ENCODE results near the gene NTSR1.

The NTSR1 gene

DNA sequence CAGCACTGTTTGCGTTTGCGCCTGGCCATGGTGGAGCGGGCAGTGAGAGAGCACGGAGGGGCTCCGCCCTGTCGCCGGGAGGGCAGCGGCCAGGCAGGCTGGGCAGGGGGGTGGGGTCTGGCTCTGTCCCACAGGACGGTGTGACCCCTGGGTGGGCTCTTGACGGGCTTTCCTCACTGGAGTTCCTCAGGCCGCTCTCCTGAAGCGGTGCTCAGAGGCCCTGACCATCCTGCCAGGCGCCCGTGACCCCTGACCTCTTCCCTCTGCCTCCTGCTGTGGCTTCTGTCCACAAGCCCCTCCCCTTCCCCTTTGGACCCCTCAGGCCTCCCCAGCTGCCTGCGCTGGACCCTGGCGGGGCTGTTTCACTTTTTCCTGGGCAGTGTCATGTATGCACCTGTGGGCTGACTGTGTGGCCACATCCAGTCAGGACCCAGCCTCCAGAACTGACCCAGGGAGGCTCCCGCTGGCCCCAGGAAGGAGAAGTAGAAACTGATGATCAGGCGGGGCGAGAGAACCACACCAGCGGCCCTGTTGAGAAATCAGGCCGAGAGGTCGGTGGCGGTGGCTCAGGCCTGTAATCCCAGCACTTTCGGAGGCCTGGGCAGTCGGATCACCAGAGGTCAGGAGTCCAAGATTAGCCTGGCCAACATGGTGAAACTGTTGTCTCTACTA is 97.2 kb downstream of the NTSR1 start:
- DNase-seq, result no peak

DNA sequence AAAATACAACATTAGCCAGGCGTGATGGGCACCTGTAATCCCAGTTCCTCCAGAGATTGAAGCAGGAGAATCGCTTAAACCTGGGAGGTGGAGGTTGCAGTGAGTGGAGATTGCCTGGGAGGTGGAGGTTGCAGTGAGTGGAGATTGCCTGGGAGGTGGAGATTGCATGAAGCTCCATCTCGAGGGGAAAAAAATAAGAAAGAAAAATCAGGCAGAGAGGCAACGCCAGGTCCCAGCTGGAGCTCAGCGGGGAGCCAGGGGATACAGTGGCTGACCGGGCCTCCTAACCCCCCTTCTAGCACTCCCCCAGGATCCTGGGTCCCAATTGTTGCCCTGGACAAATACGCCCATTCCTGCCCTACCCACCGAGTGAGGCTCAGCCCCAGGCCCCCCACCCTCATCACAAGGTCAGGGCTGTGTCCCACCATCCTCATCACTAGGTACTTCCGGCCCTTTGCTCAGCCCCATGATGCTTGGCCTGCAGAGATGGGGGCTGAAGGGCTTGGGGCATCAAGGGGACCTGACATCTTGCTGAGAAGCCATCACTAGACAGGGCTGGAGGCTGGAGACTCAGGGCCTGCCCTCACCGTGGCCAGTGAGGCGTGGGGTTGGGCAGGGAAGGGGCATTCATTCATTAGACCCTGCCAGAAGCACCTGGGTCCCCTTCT is 97.9 kb downstream of the NTSR1 start:
- DNase-seq, result no peak

DNA sequence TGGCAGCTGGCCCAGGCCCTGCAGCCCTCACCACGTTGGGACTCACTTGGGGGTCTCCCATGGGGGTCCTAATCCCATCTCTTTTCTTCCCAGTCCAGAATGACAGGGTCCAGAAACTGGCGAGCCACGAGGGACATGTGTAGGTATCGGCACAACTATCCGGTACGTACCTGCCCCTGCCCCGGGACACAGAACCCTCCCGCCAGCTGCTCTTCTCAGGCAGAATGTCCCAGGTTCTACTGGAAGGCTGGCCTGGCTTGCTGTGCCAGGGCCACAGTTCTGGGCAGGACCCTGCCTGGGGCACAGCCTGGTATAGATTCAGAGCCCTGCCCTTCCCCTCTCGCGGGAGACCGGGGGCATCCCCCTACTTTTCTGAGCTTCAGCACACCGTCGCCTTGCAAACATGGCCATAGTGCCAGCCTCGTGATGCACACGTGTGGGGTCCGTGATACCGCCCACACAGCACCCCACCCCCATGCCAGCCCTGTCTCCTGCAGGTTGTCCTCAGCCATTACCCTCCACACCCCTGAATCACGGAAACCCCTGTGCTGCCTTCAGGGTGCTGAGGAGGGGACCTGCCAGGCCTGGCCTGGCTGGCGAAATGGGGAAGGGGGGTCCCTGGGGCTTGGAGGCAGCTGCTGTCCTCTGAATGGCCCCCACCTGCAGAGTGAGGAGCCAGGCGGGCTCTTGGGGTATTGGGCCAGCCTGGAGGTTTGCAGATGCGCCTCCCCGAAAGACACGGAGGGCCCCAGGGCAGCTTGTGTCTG is 99.0 kb downstream of the NTSR1 start:
- DNase-seq, result no peak

DNA sequence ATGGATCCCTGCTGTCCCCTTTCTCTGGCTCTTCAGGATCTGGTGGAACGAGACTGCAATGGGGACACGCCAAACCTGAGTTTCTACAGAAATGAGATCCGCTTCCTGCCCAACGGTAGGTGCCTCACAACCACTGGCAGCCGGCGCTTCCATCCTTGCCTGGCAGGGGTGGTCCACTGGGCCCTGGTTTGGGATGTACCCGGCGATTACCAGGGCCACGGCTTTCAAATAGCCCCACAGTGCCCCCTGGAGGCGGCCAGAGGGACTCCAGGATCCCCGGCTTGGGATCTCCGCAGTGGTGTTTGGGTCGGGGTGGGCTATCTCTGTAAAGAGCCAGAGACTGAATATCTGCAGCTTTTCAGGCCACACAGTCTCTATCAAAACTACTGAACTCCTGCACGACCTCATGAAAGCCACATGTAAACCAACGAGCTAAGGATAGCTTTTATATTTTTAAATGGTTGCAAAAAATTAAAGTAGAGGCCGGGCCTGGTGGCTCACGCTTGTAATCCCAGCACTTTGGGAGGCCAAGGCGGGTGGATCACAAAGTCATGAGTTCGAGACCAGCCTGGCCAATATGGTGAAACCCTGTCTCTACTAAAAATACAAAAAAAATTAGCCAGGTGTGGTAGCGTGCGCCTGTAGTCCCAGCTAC is 99.7 kb downstream of the NTSR1 start:
- peak; percentile 43 for DNase-seq

DNA sequence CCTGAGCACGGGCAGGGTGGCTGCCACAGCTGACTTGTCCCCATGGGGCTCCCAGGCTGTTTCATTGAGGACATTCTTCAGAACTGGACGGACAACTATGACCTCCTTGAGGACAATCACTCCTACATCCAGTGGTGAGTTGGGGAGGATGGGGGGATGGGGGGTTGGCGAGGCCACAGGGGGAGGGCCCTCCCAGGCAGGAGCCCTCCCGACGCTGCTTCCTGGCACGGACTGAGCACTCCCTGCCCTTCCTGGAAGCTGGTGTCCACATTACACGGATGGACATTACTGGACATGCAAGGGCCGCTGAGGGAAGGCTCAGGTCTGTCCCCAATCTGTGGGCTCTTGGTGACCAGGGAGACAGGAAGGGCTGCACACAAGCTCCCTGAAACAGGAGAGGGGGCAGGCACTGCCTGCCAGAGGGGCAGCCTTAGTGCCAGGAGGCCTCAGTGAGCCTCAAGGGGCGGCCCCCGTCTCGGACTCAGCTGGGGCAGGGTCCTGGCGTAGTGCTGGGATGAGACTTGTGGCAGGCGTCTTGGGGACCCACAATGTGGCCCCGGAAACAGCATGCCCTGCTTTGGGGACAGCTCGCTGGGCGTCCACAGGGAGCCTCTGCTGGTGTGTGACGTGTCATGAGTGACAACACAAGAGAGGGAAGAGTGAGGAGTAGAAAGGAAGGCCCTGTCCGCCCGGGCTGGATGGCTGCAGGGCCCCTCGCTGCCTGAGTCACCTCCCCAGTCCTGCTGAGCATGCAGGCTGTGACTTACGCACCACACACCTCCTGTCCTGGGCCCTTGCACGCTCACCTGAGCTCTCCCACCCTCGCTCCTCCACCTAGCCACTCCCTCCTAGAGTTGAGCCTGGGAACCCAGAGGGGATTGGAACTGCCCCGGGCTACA is 101.1 kb downstream of the NTSR1 start:
- no peak for DNase-seq

GRCh38 chr20:62811320-62811719 is 102.7 kb downstream of the NTSR1 start:
- DNase-seq, result no peak

GRCh38 chr20:62811720-62812119 is 103.1 kb downstream of the NTSR1 start:
- DNase-seq, result no peak
